Natural killer cell (primary cell): ENCODE measurements around the gene TMEM253. TPM values are rescaled to one million over a fixed set of nuclear protein-coding genes. Genes with fewer than 3 reads are reported as not detected.
A peak's percentile ranks its signal among the peaks of the same experiment; 100 is the strongest.

Source experiments
- ATAC-seq, 3 donors: fragments of 150-1000 bp in 2 of 3; fragments of 200-7000 bp in 1 of 3; cut with Tn5 transposase; 1 replicate in 1 of 3; 2 replicates in 2 of 3; pipeline ENCODE4 v1.10.0; 2021; ENCODE audit warnings: mild to moderate bottlenecking in 2 of 3, moderate library complexity in 2 of 3
- DNase-seq, 2 donors: peaks; one replicate each; pipeline versions ENCODE4 v3.0.0 to v3.0.0-alpha.2; 2013 to 2021; ENCODE audit warnings: mixed read lengths in 1 of 2
- H3K27ac ChIP-seq: one replicate; pipeline ENCODE4 v1.5.1; 2013; ENCODE audit warnings: mild to moderate bottlenecking, low read length
- H3K27me3 ChIP-seq: one replicate; pipeline ENCODE4 v1.6.1; 2013; ENCODE audit warnings: low read length; ENCODE audit not compliant: control insufficient read depth, insufficient read depth
- H3K36me3 ChIP-seq: one replicate; pipeline ENCODE4 v1.6.1; 2013; ENCODE audit warnings: low read length; ENCODE audit not compliant: control insufficient read depth, insufficient read depth
- H3K4me1 ChIP-seq: one replicate; pipeline ENCODE4 v1.6.1; 2013; ENCODE audit warnings: low read length; ENCODE audit not compliant: control insufficient read depth, insufficient read depth
- H3K4me3 ChIP-seq: one replicate; pipeline ENCODE4 v1.5.1; 2013; ENCODE audit warnings: low read length
- H3K9me3 ChIP-seq: one replicate; pipeline ENCODE4 v1.6.1; 2013; ENCODE audit warnings: low read length; ENCODE audit not compliant: control insufficient read depth, insufficient read depth
- H3K27ac Mint-ChIP-seq, 2 donors: one replicate each; pipeline ENCODE4 v1.8.0; 2022; ENCODE audit warnings: mild to moderate bottlenecking in 2 of 2, mixed read lengths in 2 of 2, moderate library complexity in 1 of 2
- H3K27me3 Mint-ChIP-seq, 2 donors: one replicate each; pipeline ENCODE4 v1.8.0; 2022; ENCODE audit warnings: low read depth in 2 of 2, mixed read lengths in 2 of 2
- H3K36me3 Mint-ChIP-seq: one replicate; pipeline ENCODE4 v1.8.0; 2022; ENCODE audit warnings: mixed read lengths
- H3K4me1 Mint-ChIP-seq, 2 donors: one replicate each; pipeline ENCODE4 v1.8.0; 2022; ENCODE audit warnings: mixed read lengths in 2 of 2
- H3K4me3 Mint-ChIP-seq: one replicate; pipeline ENCODE4 v1.8.0; 2022; ENCODE audit warnings: mild to moderate bottlenecking, moderate library complexity, mixed read lengths
- H3K9me3 Mint-ChIP-seq, 2 donors: one replicate each; pipeline ENCODE4 v1.8.0; 2022; ENCODE audit warnings: mixed read lengths in 2 of 2
- WGBS: methylation state at CpG from one replicate; pipeline ENCODE4 v1.1.7; 2013; ENCODE audit warnings: missing lambda C conversion rate; ENCODE audit not compliant: insufficient coverage; 5-methylcytosine and 5-hydroxymethylcytosine counted together
- intact Hi-C: fragments of 100-400 bp; cut with micrococcal nuclease; formaldehyde crosslinking; loops from one replicate; pipeline ENCODE4 v1.14.2; 2022
- total RNA-seq, 4 donors: library from RNA; stranded (reverse); fragments of 120-200 nt in 1 of 4; gene quantifications; one replicate each; pipeline versions ENCODE4 v1.2.3 to v1.2.4, GENCODE V29; 2013 to 2022
- TF ChIP-seq, protein P1 (sequence below): fragments of 200-600 bp; IDR thresholded peaks from one replicate; pipeline ENCODE4 v1.8.0; 2022; ENCODE audit warnings: antibody characterized with exemption

TMEM253 gene
- total RNA-seq, 3 donors from 2014 or later (not counting 1 experiment from before 2014, with no cell fraction given), result 0.40 TPM; not detected in 2

DNA sequence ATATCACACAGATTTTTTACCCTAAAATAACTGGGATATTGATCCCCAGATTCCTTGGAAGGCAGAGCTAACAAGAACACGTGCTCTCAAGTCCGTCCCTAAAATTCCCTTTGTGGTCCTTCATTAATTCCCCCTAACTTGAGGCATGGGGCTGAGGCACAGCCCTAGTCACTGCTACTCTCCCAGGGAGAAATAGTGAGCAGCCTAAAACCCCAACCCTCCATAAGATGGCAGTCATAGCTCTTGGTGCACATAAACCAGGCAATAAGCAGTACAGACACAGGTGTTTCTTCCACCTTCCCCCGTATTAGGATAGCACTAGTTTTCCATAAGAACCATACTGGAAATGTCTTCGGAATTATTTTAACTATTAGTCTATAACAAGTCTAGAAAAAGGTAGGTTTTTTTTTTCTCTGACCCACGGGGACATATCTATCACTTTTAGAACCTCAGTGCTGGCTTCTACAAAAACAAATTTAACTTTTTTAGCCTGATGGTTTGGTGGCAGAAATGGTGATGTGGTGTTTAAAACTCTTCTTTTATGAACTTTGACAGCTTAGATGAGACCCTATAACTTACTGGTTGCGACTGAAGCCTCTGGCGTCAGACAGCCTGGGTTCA lies 33.9 kb upstream of the TMEM253 start:
- no peak overlapping the region for H3K27ac Mint-ChIP-seq
- no peak for ATAC-seq
- H3K36me3 ChIP-seq, result no peaks in the 10 kb centered on the region
- peaks cover 28 to 35% of the 10 kb centered on the region in 2 donors for H3K4me1 Mint-ChIP-seq
- peak in 1 of 2 donors; percentile 63 for DNase-seq
- H3K9me3 Mint-ChIP-seq, result no peaks in the 10 kb centered on the region
- H3K36me3 Mint-ChIP-seq, result no peaks in the 10 kb centered on the region
- 75% methylated on average over 5 of the region's 7 CpGs for WGBS
- no peak overlapping the region for H3K4me3 ChIP-seq
- H3K9me3 ChIP-seq, result no peaks in the 10 kb centered on the region
- H3K27me3 Mint-ChIP-seq, result peaks cover 72 to 85% of the 10 kb centered on the region in 2 donors
- intact Hi-C loops, result no loop called here
- no peak overlapping the region for H3K4me3 Mint-ChIP-seq
- H3K27ac ChIP-seq, result no peak overlapping the region
- H3K4me1 ChIP-seq, result peaks cover 34% of the 10 kb centered on the region
- TF ChIP-seq, protein P1, sequence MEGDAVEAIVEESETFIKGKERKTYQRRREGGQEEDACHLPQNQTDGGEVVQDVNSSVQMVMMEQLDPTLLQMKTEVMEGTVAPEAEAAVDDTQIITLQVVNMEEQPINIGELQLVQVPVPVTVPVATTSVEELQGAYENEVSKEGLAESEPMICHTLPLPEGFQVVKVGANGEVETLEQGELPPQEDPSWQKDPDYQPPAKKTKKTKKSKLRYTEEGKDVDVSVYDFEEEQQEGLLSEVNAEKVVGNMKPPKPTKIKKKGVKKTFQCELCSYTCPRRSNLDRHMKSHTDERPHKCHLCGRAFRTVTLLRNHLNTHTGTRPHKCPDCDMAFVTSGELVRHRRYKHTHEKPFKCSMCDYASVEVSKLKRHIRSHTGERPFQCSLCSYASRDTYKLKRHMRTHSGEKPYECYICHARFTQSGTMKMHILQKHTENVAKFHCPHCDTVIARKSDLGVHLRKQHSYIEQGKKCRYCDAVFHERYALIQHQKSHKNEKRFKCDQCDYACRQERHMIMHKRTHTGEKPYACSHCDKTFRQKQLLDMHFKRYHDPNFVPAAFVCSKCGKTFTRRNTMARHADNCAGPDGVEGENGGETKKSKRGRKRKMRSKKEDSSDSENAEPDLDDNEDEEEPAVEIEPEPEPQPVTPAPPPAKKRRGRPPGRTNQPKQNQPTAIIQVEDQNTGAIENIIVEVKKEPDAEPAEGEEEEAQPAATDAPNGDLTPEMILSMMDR, result no peak
- peaks cover 30% of the 10 kb centered on the region for H3K27me3 ChIP-seq

DNA sequence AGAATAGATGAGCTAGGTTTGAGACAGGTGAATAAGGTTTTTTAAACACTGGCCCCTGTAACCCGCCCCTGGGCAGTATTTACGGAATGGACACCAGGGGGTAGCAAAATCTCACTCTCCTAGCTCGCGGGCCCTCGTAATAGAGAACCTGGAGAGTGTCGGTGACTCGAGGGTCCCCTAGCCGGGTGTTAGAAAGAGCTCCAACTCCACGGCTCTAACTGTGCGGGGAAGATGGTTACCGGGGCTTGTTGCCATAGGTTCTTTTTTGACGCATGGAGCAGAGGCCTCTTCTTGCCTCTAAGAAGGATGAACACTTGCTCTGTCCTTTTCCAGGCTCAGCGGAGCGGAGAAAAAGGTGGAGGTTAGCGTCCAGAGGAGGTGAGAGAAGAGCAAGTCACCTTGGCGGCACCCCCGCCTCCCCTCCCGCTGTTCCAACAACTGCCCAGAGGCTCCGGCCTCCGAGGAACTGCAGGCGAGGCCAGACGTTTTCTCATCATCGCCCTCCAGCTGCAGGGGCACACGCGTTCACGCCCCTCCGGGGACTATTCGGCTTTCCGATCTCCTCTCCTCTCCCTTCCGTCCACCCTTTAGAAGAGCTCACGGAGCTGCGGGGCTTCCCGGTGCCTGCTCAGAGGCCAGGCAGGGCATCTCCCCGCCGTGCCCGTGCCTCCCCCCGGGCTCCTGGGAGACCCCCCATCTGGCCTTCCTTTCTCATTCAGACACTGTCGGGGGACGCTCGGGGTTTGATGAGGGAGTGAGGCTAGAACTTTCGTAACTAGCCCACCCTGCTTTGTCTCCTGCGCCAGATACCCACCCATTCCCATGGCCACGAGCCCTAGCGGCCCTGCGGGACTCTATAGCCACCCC lies 32.1 kb upstream of the TMEM253 start:
- intact Hi-C loops, result loop anchor here (1.0 kb wide), 2 partner anchors 24 to 36 kb away; no protein-coding TSS in a partner anchor
- Mint-ChIP-seq H3K27ac (peak overlapping the region in 1 of 2 donors; percentile 88), H3K9me3 (no peaks in the 10 kb centered on the region), H3K4me1 (peaks cover 31 to 41% of the 10 kb centered on the region in 2 donors), H3K4me3 (peak overlapping the region; percentile 88), H3K36me3 (no peaks in the 10 kb centered on the region), H3K27me3 (peaks cover 72 to 85% of the 10 kb centered on the region in 2 donors)
- H3K4me1 ChIP-seq, result peaks cover 44% of the 10 kb centered on the region
- H3K36me3 ChIP-seq, result no peaks in the 10 kb centered on the region
- no peak overlapping the region for H3K27ac ChIP-seq
- DNase-seq (peak in 1 of 2 donors; percentile 84), ATAC-seq (peak; percentile 55 to 69 (median 68))
- TF ChIP-seq, protein P1, result peak; percentile 58
- WGBS, result 3% methylated on average over 45 of the region's 45 CpGs
- H3K9me3 ChIP-seq, result no peaks in the 10 kb centered on the region
- peak overlapping the region; percentile 12 for H3K4me3 ChIP-seq
- peaks cover 35% of the 10 kb centered on the region for H3K27me3 ChIP-seq

GRCh38 chr14:21069388-21070082 lies 31.3 kb upstream of the TMEM253 start:
- H3K36me3 ChIP-seq, result no peaks in the 10 kb centered on the region
- H3K9me3 ChIP-seq, result no peaks in the 10 kb centered on the region
- Mint-ChIP-seq H3K4me3 (peak overlapping the region; percentile 88), H3K27ac (peak overlapping the region in 1 of 2 donors; percentile 88), H3K9me3 (no peaks in the 10 kb centered on the region), H3K4me1 (peaks cover 31 to 41% of the 10 kb centered on the region in 2 donors), H3K36me3 (no peaks in the 10 kb centered on the region), H3K27me3 (peaks cover 72 to 81% of the 10 kb centered on the region in 2 donors)
- H3K4me3 ChIP-seq, result peak overlapping the region; percentile 30
- TF ChIP-seq, protein P1, result no peak
- DNase-seq (peak in 1 of 2 donors; percentile 67), ATAC-seq (peak in 2 of 3 donors; percentile 16 to 29)
- peaks cover 44% of the 10 kb centered on the region for H3K4me1 ChIP-seq
- peaks cover 37% of the 10 kb centered on the region for H3K27me3 ChIP-seq
- H3K27ac ChIP-seq, result no peak overlapping the region
- intact Hi-C loops, result loop anchor here (2.0 kb wide), 1 partner anchor 17 kb away; no protein-coding TSS in a partner anchor
- 6% methylated on average over 40 of the region's 40 CpGs for WGBS
